GM12872 (cell line): ENCODE results near the gene RSRC2.

Experiments used
- TF ChIP-seq, protein P1 (sequence below): IDR thresholded peaks from 3 replicates; pipeline ENCODE4 v1.5.1; 2011; ENCODE audit warnings: low read depth, mild to moderate bottlenecking, low read length, moderate library complexity; ENCODE audit not compliant: insufficient read depth

RSRC2 gene, protein sequence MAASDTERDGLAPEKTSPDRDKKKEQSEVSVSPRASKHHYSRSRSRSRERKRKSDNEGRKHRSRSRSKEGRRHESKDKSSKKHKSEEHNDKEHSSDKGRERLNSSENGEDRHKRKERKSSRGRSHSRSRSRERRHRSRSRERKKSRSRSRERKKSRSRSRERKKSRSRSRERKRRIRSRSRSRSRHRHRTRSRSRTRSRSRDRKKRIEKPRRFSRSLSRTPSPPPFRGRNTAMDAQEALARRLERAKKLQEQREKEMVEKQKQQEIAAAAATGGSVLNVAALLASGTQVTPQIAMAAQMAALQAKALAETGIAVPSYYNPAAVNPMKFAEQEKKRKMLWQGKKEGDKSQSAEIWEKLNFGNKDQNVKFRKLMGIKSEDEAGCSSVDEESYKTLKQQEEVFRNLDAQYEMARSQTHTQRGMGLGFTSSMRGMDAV

DNA sequence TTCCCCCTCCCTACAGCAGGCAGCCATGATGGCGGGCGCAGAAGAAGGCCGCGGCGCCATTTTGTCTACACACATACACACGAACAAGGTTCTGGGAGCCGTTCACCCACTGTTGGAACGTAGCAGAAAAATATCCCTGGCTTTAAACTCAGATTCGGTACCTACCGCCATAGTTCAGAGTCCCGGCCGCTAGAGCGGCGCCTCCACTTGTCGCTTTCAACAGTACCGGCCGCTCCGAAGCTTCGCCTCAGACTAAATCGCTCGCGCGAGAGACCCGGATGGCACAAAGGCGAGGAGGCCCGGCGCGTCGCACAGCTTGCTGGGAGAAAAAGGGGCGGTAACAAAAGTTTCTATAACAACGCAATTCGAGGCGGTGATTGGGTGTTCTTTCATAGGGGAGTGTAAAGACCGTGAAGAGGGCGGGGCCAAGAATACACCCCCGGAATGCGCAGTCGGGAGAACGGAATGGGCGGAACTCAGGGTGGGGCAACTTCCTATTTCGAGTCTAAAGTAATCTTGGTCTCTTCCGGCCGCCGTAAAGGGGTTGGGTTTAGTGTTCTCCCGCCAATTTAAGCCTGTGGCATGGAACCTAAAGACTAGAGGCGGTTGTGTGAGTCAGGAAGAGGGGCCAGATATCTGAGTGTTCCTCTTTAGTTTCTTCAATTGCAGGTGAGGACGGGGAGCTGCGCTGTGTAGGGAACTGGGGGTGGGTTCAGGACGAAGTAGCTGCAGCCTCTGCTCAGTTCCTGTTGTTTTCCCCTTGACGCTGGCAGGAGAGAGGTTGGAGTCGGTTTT, at the start of gene RSRC2, which contains the start of gene KNTC1:
TSS of gene RSRC2 (minus strand) at position 254 of the 795 bp plus-strand sequence. CDS start at position 171, 83 bp downstream.
TSS of gene KNTC1 (plus strand) at position 567 of the 795 bp plus-strand sequence. CDS start 2,815 bp downstream, outside the sequence.
- TF ChIP-seq, protein P1, sequence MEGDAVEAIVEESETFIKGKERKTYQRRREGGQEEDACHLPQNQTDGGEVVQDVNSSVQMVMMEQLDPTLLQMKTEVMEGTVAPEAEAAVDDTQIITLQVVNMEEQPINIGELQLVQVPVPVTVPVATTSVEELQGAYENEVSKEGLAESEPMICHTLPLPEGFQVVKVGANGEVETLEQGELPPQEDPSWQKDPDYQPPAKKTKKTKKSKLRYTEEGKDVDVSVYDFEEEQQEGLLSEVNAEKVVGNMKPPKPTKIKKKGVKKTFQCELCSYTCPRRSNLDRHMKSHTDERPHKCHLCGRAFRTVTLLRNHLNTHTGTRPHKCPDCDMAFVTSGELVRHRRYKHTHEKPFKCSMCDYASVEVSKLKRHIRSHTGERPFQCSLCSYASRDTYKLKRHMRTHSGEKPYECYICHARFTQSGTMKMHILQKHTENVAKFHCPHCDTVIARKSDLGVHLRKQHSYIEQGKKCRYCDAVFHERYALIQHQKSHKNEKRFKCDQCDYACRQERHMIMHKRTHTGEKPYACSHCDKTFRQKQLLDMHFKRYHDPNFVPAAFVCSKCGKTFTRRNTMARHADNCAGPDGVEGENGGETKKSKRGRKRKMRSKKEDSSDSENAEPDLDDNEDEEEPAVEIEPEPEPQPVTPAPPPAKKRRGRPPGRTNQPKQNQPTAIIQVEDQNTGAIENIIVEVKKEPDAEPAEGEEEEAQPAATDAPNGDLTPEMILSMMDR, result no peak

DNA sequence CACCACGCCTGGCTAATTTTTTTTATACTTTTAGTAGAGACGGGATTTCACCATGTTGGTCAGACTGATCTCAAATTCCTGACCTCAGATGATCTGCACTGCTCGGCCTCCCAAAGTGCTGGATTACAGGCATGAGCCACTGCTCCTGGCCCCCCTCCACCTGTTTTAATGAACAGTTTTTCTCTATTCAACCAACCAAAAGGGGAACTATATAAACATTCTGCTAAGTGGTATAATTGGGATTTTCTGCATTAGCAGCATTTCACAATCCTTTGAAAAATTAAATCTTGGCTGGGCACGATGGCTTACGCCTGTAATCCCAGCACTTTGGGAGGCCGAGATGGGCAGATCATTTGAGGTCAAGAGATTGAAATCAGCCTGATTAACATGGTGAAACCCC, 45.1 kb upstream of the RSRC2 start:
- TF ChIP-seq, protein P1, result no peak

DNA sequence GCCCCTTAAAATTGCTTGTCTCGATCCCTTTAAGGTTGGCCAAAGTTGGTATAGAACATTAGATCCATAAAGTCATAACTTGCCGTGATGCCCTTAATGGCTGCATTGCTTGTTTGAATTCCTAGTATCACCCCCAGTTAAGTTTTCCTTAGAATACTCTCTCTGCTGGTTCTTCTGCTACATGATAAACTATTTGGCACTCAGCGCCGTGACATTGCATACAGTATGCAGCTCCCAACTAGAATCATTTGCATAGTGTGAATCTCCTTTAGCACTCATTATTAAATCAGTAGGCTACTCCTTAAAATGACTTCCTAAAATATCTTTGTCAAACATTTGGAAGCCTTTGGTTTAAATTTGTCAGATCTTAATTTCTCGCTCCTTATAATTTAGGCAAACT, 42.6 kb upstream of the RSRC2 start:
- TF ChIP-seq, protein P1, result no peak

- TF ChIP-seq, protein P1, result no peak
Observed at GRCh38 chr12:122563361-122563760, 36.6 kb upstream of the RSRC2 start.

DNA sequence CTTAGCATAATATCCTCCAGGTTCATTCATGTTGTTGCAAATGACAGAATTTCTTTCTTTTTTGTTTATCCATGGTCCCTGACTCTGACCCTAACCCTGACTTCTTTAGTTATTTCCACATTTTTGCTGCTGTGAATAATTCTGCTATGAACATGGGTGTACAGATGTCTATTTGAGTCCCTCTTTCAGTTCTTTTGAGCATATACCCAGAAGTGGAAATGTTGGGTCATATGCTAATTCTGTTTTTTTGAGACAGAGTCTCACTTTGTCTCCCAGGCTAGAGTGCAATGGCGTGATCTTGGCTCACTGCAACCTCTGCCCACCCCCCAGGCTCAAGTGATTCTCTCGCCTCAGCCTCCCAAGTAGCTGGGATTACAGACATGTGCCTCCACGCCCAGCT, 33.4 kb upstream of the RSRC2 start:
- TF ChIP-seq, protein P1, result no peak

DNA sequence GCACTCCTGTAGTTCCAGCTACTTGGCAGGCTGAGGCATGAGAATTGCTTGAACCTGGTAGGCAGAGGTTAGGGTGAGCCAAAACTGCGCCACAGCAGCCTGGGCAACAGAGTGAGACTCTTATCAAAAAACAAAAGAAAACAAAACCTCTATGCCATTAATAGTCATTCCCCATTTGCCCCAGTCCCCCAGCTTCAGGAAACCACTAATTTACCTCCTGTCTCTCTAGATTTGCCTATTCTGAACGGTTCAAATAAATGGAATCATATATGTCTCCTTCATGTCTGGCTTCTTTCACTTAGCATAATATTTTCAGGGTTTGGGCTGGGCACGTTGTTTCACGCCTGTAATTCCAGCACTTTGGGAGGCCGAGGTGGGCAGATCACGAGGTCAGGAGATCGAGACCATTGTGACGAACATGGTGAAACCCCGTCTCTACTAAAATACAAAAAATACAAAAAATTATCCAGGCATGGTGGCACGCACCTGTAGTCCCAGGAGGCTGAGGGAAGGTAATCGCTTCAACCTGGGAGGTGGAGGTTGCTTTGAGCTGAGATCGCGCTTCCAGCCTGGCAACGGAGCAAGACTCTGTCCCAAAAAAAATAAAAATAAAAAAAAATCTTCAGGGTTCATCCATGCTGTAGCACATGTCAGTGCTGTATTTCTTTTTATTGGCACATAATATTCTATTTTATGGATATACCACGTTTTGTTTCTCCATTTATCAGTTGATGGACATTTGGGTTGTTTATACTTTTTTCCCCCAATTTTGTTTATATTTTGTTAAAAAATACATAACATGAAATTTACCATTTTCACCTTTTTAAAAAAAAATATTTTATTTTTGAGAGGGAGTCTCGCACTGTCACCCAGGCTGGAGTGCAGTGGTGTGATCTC, 32.3 kb upstream of the RSRC2 start:
- TF ChIP-seq, protein P1, result no peak
